GM12878 (cell line): ENCODE data around the gene RHEX. TPM values are rescaled to one million over a fixed set of nuclear protein-coding genes. Genes with fewer than 3 reads are reported as not detected.
A peak's percentile ranks its signal among the peaks of the same experiment; 100 is the strongest.

Source experiments
- ATAC-seq: fragments of 200-7000 bp; cut with Tn5 transposase; 3 replicates; pipeline ENCODE4 v1.9.1; 2020; ENCODE audit warnings: mild to moderate bottlenecking, moderate library complexity
- BruUV-seq: library from RNA; stranded (reverse); fragments of 400-500 nt; replicated peaks from 2 replicates; lab custom pipeline; 2021; lab: Mats Ljungman, UMichigan
- CTCF ChIA-PET: fragments of 300-600 bp; sonication (Branson Sonifier 250); formaldehyde crosslinking; extraction: SDS; loops from one replicate; lab custom pipeline; 2021; ENCODE audit warnings: inconsistent platforms; lab: Yijun Ruan, JAX
- POLR2A ChIA-PET: fragments of 350-600 bp; formaldehyde crosslinking; extraction: SDS; loops from one replicate; lab custom pipeline; 2021; ENCODE audit warnings: inconsistent platforms; lab: Charles Lee
- RAD21 ChIA-PET: fragments of 300-600 bp; sonication (Branson Sonifier 250); formaldehyde crosslinking; loops from one replicate; lab custom pipeline; 2023; ENCODE audit warnings: antibody characterized with exemption; ENCODE audit not compliant: unreplicated experiment; lab: Charles Lee
- SMC1A ChIA-PET: fragments of 300-600 bp; sonication (Branson Sonifier 250); formaldehyde crosslinking; loops from one replicate; lab custom pipeline; 2023; ENCODE audit not compliant: unreplicated experiment, uncharacterized antibody; lab: Charles Lee
- DNase-seq: peaks from one replicate; pipeline ENCODE4 v3.0.0-alpha.2; 2011; ENCODE audit warnings: low read depth, low spot score
- FAIRE-seq: peaks from 3 replicates; lab custom pipeline; 2011; peaks lifted over from hg19 to GRCh38; lab: Jason Lieb, UNC
- H2AFZ ChIP-seq: 2 replicates; pipeline ENCODE4 v1.6.0; 2011; ENCODE audit warnings: low read depth, low read length, control low read depth; ENCODE audit not compliant: control insufficient read depth
- H3K27ac ChIP-seq: 2 replicates; pipeline ENCODE4 v1.5.1; 2011; ENCODE audit warnings: control low read depth; ENCODE audit not compliant: control insufficient read depth, insufficient read depth
- H3K27me3 ChIP-seq, 2 experiments: replicated peaks in 1 of 2; 2 replicates each; pipeline versions ENCODE4 v1.6.0 to v1.6.1; 2011; ENCODE audit warnings: low read length in 1 of 2; ENCODE audit not compliant: control insufficient read depth in 2 of 2, insufficient read depth in 2 of 2
- H3K36me3 ChIP-seq, 2 experiments: 2 replicates each; pipeline ENCODE4 v1.5.1; 2011; ENCODE audit warnings: low read length in 1 of 2; ENCODE audit not compliant: control insufficient read depth in 2 of 2, insufficient read depth in 2 of 2
- H3K4me1 ChIP-seq: 2 replicates; pipeline ENCODE4 v1.6.1; 2011; ENCODE audit warnings: mild to moderate bottlenecking, low read length, moderate library complexity, mixed read lengths; ENCODE audit not compliant: control insufficient read depth, insufficient read depth
- H3K4me2 ChIP-seq: 2 replicates; pipeline ENCODE4 v1.6.0; 2011; ENCODE audit warnings: control low read depth; ENCODE audit not compliant: control insufficient read depth, insufficient read depth
- H3K4me3 ChIP-seq: fragments of 200-600 bp; sonication (generic); 2 replicates; pipeline ENCODE4 v1.5.1; 2016
- H3K79me2 ChIP-seq: 2 replicates; pipeline ENCODE4 v1.6.0; 2011; ENCODE audit warnings: low read length; ENCODE audit not compliant: control insufficient read depth, insufficient read depth
- H3K9ac ChIP-seq: 2 replicates; pipeline ENCODE4 v1.8.0; 2011; ENCODE audit warnings: low read length, control low read depth, mixed read lengths; ENCODE audit not compliant: control insufficient read depth, insufficient read depth
- H3K9me3 ChIP-seq: replicated peaks from 3 replicates; pipeline ENCODE4 v1.5.1; 2011; ENCODE audit warnings: mild to moderate bottlenecking, low read length; ENCODE audit not compliant: control insufficient read depth, insufficient read depth
- H4K20me1 ChIP-seq: 2 replicates; pipeline ENCODE4 v1.6.0; 2011; ENCODE audit not compliant: control insufficient read depth, insufficient read depth
- CHD1 ChIP-seq: IDR thresholded peaks from 2 replicates; pipeline ENCODE4 v1.6.1; 2012; ENCODE audit warnings: low read depth, low read length, improper control_type of control experiment
- CHD2 ChIP-seq: IDR thresholded peaks from 2 replicates; pipeline ENCODE4 v1.6.1; 2011; ENCODE audit warnings: low read depth, low read length, improper control_type of control experiment, borderline replicate concordance
- CREM ChIP-seq: IDR thresholded peaks from 2 replicates; pipeline ENCODE4 v1.6.1; 2014; ENCODE audit warnings: antibody characterized with exemption, low read depth
- DPF2 ChIP-seq: fragments of 450-650 bp; IDR thresholded peaks from 2 replicates; pipeline ENCODE4 v1.6.1; 2017; ENCODE audit warnings: mild to moderate bottlenecking
- EED ChIP-seq: sonication (generic); IDR thresholded peaks from 2 replicates; pipeline ENCODE4 v1.6.1; 2016; ENCODE audit warnings: antibody characterized with exemption, low read depth
- JUNB ChIP-seq: IDR thresholded peaks from 2 replicates; pipeline ENCODE4 v1.6.1; 2016; ENCODE audit warnings: antibody characterized with exemption, mild to moderate bottlenecking
- JUND ChIP-seq: IDR thresholded peaks from 2 replicates; pipeline ENCODE4 v1.6.1; 2012; ENCODE audit warnings: low read depth, mild to moderate bottlenecking, low read length, improper control_type of control experiment, moderate library complexity
- LARP7 ChIP-seq: fragments of 450-650 bp; IDR thresholded peaks from 2 replicates; pipeline ENCODE4 v1.6.1; 2017; ENCODE audit warnings: mild to moderate bottlenecking
- MTA3 ChIP-seq: IDR thresholded peaks from 2 replicates; pipeline ENCODE4 v1.6.1; 2012; ENCODE audit warnings: low read length, inconsistent platforms, borderline replicate concordance
- NFXL1 ChIP-seq: fragments of 450-650 bp; IDR thresholded peaks from 2 replicates; pipeline ENCODE4 v1.6.1; 2017; ENCODE audit warnings: antibody characterized with exemption, mild to moderate bottlenecking, borderline replicate concordance
- POU2F2 ChIP-seq: IDR thresholded peaks from 3 replicates; pipeline ENCODE4 v1.6.1; 2011; ENCODE audit warnings: low read depth, mild to moderate bottlenecking, low read length, borderline replicate concordance
- SMAD5 ChIP-seq: IDR thresholded peaks from 2 replicates; pipeline ENCODE4 v1.6.1; 2016; ENCODE audit warnings: antibody characterized with exemption, low read depth
- ZNF207 ChIP-seq: fragments of 450-650 bp; IDR thresholded peaks from 2 replicates; pipeline ENCODE4 v1.6.1; 2014; ENCODE audit warnings: antibody characterized with exemption, mild to moderate bottlenecking, borderline replicate concordance
- ZZZ3 ChIP-seq: IDR thresholded peaks from 2 replicates; pipeline ENCODE4 v1.6.1; 2011; ENCODE audit warnings: low read depth; ENCODE audit not compliant: control insufficient read depth, insufficient read length
- WGBS: methylation state at CpG from one replicate; pipeline ENCODE4 v1.1.6; 2016; ENCODE audit warnings: low lambda C conversion rate; ENCODE audit not compliant: insufficient replicate concordance, insufficient coverage; ENCODE audit errors: missing lambda C conversion rate; 5-methylcytosine and 5-hydroxymethylcytosine counted together
- in situ Hi-C: fragments of 300-500 bp; cut with MboI; formaldehyde crosslinking; loops from 9 replicates; pipeline ENCODE4 v1.14.3; 2018; ENCODE audit warnings: mixed read lengths
- intact Hi-C: fragments of 100-400 bp; cut with micrococcal nuclease; formaldehyde crosslinking; loops from one replicate; pipeline ENCODE4 v1.14.2; 2022; ENCODE audit not compliant: unreplicated experiment
- polyA plus RNA-seq, 11 experiments: library from polyadenylated mRNA; depleted of rRNA in 4 of 11; unstranded in 6 of 11; stranded (reverse) in 5 of 11; fragments of >200 nt; fragmentation: Nextera tagmentation in 4 of 11; fragmentation: Illumina TruSeq in 1 of 11; extraction: Ambion mirVana in 4 of 11; extraction: Trizol in 1 of 11; gene quantifications; 1 replicate in 1 of 11; 2 replicates in 10 of 11; pipeline versions ENCODE4 v1.2.1 to v1.2.3, GENCODE V29; 2011 to 2016; ENCODE audit warnings: inconsistent platforms in 2 of 11, missing spikeins in 2 of 11, low read depth in 1 of 11
- total RNA-seq, 4 experiments: library from RNA; depleted of rRNA in 3 of 4; stranded (reverse); fragments of >200 nt in 3 of 4; fragmentation: Illumina TruSeq in 1 of 4; extraction: Trizol in 1 of 4; gene quantifications; 2 replicates each; pipeline versions ENCODE4 v1.2.1 to v1.2.3, GENCODE V29; 2013 to 2021
- TF ChIP-seq, protein P1 (sequence below): fragments of 450-650 bp; formaldehyde crosslinking; IDR thresholded peaks from 2 replicates; pipeline ENCODE4 v1.4.0; 2022; ENCODE audit warnings: mild to moderate bottlenecking, moderate library complexity
- TF ChIP-seq, protein P2 (sequence below): fragments of 450-650 bp; formaldehyde crosslinking; IDR thresholded peaks from 2 replicates; pipeline ENCODE4 v1.5.0; 2022; ENCODE audit warnings: mild to moderate bottlenecking, missing genetic modification characterization
- TF ChIP-seq, protein P3 (sequence below), 3 experiments: IDR thresholded peaks in 2 of 3; conservative IDR thresholded peaks in 1 of 3; 2 replicates each; pipeline ENCODE4 v1.5.1; 2011; ENCODE audit warnings: low read depth in 3 of 3, low read length in 3 of 3, mild to moderate bottlenecking in 3 of 3, control low read depth in 2 of 3, moderate library complexity in 2 of 3, inconsistent platforms in 1 of 3, mixed read lengths in 1 of 3; ENCODE audit not compliant: control insufficient read depth in 2 of 3, insufficient read depth in 1 of 3; ENCODE audit errors: extremely low read depth in 1 of 3

Gene RHEX
- total and polyA plus RNA-seq, 10 of the 15 experiments (the other 5 are each of a cell fraction or from before 2014, with no cell fraction given), result 2.4 to 11.4 (median 5.7) TPM

DNA sequence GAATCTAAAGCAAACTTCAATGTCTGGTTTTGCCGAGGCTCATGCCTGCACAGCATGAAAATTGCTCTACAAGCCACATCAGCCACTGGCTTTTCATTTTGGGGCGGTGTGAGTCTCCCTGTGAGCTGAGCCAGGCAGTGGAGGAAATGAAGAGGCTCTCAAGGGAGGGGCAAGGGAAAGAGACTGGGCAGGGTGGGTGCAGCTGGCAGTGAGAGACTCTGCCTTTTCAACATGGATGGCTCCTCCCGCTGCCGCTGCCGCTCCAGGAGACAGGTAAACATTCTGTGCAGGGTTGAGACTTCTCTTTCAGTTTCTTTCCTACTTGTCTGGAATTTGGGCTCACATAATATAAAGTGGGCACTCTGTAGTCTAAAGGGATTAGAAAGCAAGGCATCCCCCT, 17.9 kb upstream of the RHEX start:
- intact Hi-C loops, result no loop called here
- DNase-seq (no peak), FAIRE-seq (no peak), ATAC-seq (peak; percentile 14; the same call in 2 of the 3 replicates)
- peak overlapping the region; percentile 49 for H2AFZ ChIP-seq
- POLR2A ChIA-PET, result no interaction called here
- H4K20me1 ChIP-seq, result no peaks in the 10 kb centered on the region
- WGBS, result 3% methylated on average over 5 of the region's 5 CpGs
- no peaks in the 10 kb centered on the region for H3K36me3 ChIP-seq
- H3K4me2 ChIP-seq, result peak overlapping the region; percentile 86
- peak overlapping the region; percentile 63 for H3K27ac ChIP-seq
- BruUV-seq, result no TSS peak
- in situ Hi-C loops, result no loop called here
- RAD21 ChIA-PET, result interaction anchor here (0.9 to 2.2 kb wide), 3 partner anchors 50 to 71 kb away, joined by 3 to 13 read pairs (median 4); no protein-coding TSS in a partner anchor
- peak overlapping the region; percentile 57 for H3K4me3 ChIP-seq
- peaks cover 15% of the 10 kb centered on the region for H3K79me2 ChIP-seq
- SMC1A ChIA-PET, result interaction anchor here (1.0 to 11.4 kb wide), 7 partner anchors 8 to 70 kb away, joined by 4 to 329 read pairs (median 8); no protein-coding TSS in a partner anchor
- peak overlapping the region; percentile 61 for H3K9ac ChIP-seq
- no peaks in the 10 kb centered on the region; a peak in 1 of 4 replicates for H3K27me3 ChIP-seq
- H3K9me3 ChIP-seq, result peaks cover 3% of the 10 kb centered on the region; the same call in 2 of the 3 replicates
- peaks cover 37% of the 10 kb centered on the region for H3K4me1 ChIP-seq
- CTCF ChIA-PET, result interaction anchor here (1.0 to 7.3 kb wide), 7 partner anchors 9 to 74 kb away, joined by 3 to 72 read pairs (median 5); no protein-coding TSS in a partner anchor
- TF ChIP-seq DPF2 (no peak), CHD1 (no peak), CREM (no peak), JUNB (no peak), ZNF207 (no peak), SMAD5 (no peak), NFXL1 (no peak), LARP7 (no peak), EED (no peak), ZZZ3 (no peak), JUND (no peak), CHD2 (no peak), MTA3 (no peak), POU2F2 (no peak)
- TF ChIP-seq, protein P1, sequence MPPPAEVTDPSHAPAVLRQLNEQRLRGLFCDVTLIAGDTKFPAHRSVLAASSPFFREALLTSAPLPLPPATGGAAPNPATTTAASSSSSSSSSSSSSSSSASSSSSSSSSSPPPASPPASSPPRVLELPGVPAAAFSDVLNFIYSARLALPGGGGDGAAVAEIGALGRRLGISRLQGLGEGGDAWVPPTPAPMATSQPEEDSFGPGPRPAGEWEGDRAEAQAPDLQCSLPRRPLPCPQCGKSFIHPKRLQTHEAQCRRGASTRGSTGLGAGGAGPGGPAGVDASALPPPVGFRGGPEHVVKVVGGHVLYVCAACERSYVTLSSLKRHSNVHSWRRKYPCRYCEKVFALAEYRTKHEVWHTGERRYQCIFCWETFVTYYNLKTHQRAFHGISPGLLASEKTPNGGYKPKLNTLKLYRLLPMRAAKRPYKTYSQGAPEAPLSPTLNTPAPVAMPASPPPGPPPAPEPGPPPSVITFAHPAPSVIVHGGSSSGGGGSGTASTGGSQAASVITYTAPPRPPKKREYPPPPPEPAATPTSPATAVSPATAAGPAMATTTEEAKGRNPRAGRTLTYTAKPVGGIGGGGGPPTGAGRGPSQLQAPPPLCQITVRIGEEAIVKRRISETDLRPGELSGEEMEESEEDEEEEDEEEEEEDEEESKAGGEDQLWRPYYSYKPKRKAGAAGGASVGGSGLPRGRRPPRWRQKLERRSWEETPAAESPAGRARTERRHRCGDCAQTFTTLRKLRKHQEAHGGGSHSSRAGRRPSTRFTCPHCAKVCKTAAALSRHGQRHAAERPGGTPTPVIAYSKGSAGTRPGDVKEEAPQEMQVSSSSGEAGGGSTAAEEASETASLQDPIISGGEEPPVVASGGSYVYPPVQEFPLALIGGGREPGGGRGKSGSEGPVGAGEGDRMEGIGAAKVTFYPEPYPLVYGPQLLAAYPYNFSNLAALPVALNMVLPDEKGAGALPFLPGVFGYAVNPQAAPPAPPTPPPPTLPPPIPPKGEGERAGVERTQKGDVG (CRISPR knock-in tag), result no peak
- TF ChIP-seq, protein P2, sequence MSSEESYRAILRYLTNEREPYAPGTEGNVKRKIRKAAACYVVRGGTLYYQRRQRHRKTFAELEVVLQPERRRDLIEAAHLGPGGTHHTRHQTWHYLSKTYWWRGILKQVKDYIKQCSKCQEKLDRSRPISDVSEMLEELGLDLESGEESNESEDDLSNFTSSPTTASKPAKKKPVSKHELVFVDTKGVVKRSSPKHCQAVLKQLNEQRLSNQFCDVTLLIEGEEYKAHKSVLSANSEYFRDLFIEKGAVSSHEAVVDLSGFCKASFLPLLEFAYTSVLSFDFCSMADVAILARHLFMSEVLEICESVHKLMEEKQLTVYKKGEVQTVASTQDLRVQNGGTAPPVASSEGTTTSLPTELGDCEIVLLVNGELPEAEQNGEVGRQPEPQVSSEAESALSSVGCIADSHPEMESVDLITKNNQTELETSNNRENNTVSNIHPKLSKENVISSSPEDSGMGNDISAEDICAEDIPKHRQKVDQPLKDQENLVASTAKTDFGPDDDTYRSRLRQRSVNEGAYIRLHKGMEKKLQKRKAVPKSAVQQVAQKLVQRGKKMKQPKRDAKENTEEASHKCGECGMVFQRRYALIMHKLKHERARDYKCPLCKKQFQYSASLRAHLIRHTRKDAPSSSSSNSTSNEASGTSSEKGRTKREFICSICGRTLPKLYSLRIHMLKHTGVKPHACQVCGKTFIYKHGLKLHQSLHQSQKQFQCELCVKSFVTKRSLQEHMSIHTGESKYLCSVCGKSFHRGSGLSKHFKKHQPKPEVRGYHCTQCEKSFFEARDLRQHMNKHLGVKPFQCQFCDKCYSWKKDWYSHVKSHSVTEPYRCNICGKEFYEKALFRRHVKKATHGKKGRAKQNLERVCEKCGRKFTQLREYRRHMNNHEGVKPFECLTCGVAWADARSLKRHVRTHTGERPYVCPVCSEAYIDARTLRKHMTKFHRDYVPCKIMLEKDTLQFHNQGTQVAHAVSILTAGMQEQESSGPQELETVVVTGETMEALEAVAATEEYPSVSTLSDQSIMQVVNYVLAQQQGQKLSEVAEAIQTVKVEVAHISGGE, result no peak
- TF ChIP-seq, protein P3, sequence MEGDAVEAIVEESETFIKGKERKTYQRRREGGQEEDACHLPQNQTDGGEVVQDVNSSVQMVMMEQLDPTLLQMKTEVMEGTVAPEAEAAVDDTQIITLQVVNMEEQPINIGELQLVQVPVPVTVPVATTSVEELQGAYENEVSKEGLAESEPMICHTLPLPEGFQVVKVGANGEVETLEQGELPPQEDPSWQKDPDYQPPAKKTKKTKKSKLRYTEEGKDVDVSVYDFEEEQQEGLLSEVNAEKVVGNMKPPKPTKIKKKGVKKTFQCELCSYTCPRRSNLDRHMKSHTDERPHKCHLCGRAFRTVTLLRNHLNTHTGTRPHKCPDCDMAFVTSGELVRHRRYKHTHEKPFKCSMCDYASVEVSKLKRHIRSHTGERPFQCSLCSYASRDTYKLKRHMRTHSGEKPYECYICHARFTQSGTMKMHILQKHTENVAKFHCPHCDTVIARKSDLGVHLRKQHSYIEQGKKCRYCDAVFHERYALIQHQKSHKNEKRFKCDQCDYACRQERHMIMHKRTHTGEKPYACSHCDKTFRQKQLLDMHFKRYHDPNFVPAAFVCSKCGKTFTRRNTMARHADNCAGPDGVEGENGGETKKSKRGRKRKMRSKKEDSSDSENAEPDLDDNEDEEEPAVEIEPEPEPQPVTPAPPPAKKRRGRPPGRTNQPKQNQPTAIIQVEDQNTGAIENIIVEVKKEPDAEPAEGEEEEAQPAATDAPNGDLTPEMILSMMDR (IDR thresholded peaks at IDR 0.05 in 2 of 3, conservative IDR thresholded peaks at IDR 0.05 in 1 of 3; ENCODE audit: control insufficient read depth in 2 of 3, extremely low read depth in 1 of 3, insufficient read depth in 1 of 3, low read depth in 3 of 3, low read length in 3 of 3), result no peak
